HG03469 (cell line): ENCODE results near the gene MROH7.
"Not testable (repeated sequence)": the region's sequence is repeated elsewhere in the genome, so short reads cannot be mapped to it uniquely, and the experiment has no call there.

Source experiments
- ATAC-seq: cut with Tn5 transposase; IDR thresholded peaks from one replicate; pipeline ENCODE4 v1.9.1; 2021; ENCODE audit warnings: mild to moderate bottlenecking, moderate library complexity, moderate number of reproducible peaks; ENCODE audit not compliant: unreplicated experiment

Gene MROH7

DNA sequence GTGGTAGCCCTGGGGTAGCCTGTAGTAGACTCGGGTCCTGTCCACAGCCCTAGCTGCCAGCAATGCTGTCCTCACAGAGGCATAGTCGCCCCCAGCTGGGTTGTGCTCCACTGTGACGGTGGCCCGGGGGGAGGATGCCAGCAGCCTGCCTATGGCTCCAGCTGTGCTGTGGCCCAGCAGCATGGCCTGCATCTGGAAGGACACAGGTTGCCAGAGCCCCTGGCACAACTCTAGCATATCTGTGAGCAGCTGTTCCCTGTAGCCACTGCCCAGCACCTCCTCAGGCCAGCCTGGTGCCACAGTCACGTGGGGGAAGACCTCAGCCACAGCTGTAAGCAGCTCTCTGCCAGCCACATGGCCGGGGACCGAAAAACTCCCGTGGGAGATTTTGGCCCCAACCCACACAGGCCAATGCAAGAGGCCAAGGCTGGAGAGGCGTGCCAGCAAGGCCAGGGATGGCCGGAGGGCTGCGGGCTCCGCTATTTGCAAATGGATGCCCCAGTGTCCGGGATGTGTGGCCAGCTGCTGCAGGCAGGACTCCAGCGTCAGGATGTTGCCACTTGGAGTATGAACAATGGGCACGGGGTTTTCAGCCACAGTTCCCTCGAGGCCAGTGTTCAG lies 32.2 kb upstream of the MROH7 start:
- ATAC-seq: no peak

GRCh38 chr1:54610048-54610447 lies 31.5 kb upstream of the MROH7 start:
- no peak for ATAC-seq

- ATAC-seq: no peak
Observed at GRCh38 chr1:54610601-54611580, 30.7 kb upstream of the MROH7 start.

DNA sequence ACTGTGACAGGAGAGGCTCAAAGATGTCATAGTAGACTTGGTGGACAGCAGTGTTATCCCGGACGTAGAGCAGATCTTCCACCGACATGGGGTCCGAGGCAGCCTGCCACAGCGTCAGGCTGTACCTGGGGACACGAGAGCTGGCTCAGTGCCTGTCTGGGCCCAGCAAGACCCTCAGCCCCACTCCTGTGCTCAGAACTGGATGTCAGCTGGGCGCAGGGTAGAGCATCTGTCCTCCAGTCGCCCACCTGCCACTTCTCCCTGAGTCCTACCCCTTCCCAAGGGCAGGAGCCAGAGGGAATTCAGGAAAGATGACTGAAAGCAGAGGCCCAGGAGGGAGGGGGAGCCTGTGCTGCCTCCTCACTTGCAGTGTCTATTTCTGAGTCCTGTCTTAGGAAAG lies 30.0 kb upstream of the MROH7 start:
- ATAC-seq: no peak

GRCh38 chr1:54614024-54614423 lies 27.6 kb upstream of the MROH7 start:
- no peak for ATAC-seq

DNA sequence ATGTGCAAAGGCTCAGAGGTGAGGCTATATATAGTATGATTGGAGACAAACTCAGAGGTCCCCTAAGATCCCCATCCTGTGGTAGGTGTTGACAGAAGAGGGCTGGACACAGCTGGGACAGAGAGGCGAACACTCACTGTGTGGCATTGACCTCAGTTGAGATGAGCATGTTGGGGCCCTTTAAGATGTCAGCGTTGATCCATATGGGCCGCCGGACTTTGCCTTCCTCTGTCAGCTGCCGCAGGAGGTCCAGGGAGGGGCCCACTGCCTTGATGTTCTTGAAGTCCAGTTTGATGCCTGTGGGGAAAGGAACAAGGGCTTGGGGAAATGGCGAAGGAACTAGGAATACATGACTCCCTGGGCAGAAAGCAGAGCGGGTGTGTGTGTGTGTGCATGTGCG lies 27.0 kb upstream of the MROH7 start:
- no peak for ATAC-seq

DNA sequence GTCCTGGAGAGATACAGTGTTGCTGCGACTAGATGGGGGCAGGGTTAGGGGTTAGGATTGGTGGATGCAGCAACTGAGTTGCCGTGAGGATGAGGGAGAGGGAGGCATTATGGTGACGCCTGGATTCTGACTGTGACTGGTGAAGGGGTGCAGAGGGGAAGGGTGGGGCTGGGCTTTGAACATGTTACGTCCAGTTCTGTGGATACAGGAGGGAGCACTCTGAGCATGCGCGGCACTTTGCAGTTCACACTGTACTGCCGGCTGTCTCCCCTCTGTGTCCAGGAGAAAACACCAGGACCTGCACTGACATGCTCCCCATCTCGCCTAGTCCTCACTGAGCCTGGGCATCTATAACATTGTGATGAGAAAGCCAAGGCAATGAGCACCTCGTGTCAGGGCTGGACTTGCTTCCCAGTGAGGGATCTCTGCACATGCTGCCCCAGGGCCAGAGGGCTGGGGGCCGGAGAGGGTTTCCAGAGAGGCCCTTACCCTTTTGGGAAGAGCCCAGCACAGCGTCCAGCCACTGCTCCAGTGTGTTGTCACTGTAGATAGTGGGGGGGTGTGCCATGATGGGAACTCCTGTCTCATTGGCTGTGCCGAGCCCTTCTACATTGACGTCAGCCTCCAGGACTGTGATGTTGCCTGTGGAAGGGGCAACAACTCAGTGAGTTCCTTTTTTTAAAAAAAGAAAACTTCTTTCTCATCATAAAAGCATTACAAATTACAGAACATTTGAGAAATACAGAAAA lies 25.9 kb upstream of the MROH7 start:
- no peak for ATAC-seq

DNA sequence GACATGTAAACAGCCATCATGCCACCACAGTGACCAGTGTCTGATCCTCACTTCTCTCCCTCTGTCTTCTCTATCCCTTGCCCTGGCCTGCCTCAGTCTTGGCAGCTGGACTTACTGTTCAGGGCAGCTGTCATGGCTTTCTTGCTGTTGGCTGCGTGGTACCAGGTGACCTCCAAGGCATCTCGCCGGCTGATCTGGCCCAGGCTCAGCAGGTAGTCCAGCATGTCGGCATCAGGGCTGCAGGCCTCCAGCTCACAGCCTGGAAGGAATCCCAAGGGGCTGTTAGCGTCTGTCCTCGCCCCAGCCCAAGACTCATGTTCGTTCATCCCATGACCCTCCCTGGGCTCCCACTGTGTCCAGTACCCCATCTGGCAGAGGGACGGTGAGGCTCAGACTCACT lies 21.8 kb upstream of the MROH7 start:
- ATAC-seq: no peak

- no peak for ATAC-seq
Observed at GRCh38 chr1:54623216-54624007, 18.2 kb upstream of the MROH7 start, which contains the start of gene FAM151A. Gene FAM151A (minus strand): TSS chr1:54623525. CDS start chr1:54623395, 130 bp downstream.

- no peak for ATAC-seq
Observed at GRCh38 chr1:54624466-54625464, 16.8 kb upstream of the MROH7 start.

DNA sequence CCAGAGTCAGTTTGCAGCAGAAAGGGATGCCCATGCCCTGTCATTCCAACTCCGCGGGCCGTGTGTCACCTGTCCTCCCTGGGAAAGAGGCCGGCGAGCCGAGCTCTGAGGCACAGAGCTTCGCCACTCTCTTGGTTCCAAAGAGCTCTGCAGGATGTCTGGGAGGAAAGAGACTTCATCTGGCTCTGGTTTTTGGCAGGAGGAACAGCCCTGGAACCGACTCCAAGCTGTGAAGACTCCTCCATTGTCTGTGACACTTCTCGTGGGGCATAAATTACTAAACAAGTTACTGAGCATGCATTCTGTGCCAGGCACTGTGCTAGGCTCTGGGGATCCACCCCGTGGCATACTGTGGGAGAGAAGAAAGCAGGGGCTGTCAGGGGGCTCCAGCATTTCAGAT lies 14.4 kb upstream of the MROH7 start:
- no peak for ATAC-seq

DNA sequence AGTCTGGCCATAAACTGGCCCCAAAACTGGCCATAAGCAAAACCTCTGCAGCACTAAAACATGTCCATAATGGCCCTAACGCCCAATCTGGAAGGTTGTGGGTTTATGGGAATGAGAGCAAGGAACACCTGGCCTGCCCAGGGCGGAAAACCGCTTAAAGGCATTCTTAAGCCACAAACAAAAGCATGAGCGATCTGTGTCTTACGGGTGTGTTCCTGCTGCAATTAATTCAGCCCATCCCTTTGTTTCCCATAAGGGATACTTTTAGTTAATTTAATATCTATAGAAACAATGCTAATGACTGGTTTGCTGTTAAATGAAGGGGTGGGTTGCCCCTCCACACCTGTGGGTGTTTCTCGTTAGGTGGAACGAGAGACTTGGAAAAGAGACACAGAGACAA lies 5.8 kb upstream of the MROH7 start:
- ATAC-seq: not testable (repeated sequence)

- not testable (repeated sequence) for ATAC-seq
Observed at GRCh38 chr1:54636461-54637446, 4.8 kb upstream of the MROH7 start.

- no peak for ATAC-seq
Observed at GRCh38 chr1:54640361-54640760, 1.2 kb upstream of the MROH7 start.

DNA sequence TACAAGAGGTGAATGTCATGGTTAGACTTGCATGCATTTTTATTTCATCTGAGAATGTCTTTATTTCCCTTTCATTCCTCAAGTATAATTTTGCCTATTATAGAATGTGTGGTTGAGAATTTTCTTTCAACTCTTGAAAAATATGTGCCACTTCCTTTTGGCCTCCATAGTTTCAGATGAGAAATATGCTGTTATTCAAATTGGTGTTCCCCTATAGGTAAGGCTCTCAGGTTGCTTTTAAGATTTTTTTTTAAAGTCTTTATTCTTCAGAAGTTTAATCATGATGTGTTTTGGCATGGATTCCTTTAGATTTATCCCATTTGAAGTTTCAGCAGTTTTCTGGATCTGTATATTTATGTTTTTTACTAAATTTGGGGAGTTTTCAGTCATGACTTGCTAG lies 2.1 kb downstream of the MROH7 start:
- no peak for ATAC-seq

DNA sequence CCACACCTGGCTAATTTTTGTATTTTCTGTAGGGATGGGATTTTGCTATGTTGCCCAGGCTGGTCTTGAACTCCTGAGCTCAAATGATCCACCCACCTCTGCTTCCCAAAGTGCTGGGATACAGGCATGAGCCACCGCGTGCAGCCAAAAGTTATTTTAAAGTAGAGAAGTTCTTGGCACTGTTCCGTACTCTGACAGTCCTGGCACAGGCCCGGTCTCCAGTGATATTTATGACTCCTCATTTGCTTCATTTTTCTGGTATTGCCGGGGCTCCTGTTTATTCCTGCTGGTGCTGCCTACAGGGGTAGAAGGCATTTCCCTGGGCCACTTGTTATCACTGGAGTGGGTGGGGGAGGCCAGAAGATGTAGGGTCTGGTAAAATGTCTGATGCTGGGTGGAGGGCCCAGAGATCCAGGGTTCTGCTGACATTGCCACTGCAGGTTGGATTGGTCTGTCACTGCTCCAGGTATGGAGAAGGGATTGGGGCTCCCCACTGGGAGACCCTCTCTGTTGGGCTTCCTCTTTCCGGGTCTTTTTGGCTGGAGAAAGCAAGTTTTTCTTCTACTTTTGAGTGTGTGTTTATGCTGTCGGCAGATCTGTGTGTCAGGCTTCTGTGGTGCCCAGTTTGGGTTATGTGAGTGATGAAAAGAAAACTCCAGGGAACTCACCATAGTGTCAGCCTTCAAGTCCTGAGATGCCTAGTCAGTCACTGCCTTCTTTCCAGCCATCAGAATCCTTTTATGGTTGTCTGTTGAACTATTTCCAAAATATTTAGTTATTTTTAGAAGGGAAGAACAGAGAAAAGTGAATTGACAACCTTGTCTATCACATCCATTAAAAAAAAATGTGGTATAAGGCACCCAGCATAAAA lies 4.5 kb downstream of the MROH7 start:
- no peak for ATAC-seq
